Measurements from ENCODE around the gene TBC1D19.
A peak's percentile ranks its signal among the peaks of the same experiment; 100 is the strongest.
"Not testable (repeated sequence)": the region's sequence is repeated elsewhere in the genome, so short reads cannot be mapped to it uniquely, and the experiment has no call there.

Gene TBC1D19

GRCh38 chr4:26583865-26584652 lies at the start of gene TBC1D19:
Gene TBC1D19 (plus strand): TSS chr4:26584084. CDS start chr4:26584194, 110 bp downstream.
- no peak for TF ChIP-seq Cebpa-rat (IDR thresholded peaks at IDR 0.05)
- no peaks in the 10 kb centered on the region for H3K9me3 ChIP-seq (replicated peaks in 1 of 11)
- peak within 1 kb of the TSS in 10 of 11 experiments; percentile 29 to 76 (median 63); a peak in 20 of 22 replicates for H3K27ac ChIP-seq
- peak within 1 kb of the TSS; percentile 63 to 82 (median 79) for H3K9ac ChIP-seq
- peaks cover 17 to 28% (median 24%) of the 10 kb centered on the region in 10 experiments; a peak in 19 of 20 replicates for H3K4me1 ChIP-seq
- no peaks in the 10 kb centered on the region for H3K27me3 ChIP-seq
- H3K36me3 ChIP-seq = no peaks in the 10 kb centered on the region; a peak in 1 of 22 replicates
- H3K4me2 ChIP-seq = peak within 1 kb of the TSS; percentile 73 to 96 (median 86)
- peak within 1 kb of the TSS; percentile 66 to 86 (median 76) for H3K4me3 ChIP-seq
- H4K20me1 ChIP-seq = no peaks in the 10 kb centered on the region

GRCh38 chr4:26542991-26543390 lies 40.9 kb upstream of the TBC1D19 start:
- TF ChIP-seq Cebpa-rat (IDR thresholded peaks at IDR 0.05) = no peak
- H3K27ac ChIP-seq = no peak overlapping the region

GRCh38 chr4:26544421-26544820 lies 39.5 kb upstream of the TBC1D19 start:
- Histone ChIP-seq H3K27ac (no peak overlapping the region), H3K4me3 (no peak overlapping the region), H3K4me1 (no peaks in the 10 kb centered on the region), H3K9ac (no peak overlapping the region), H3K4me2 (no peak overlapping the region), H3K27me3 (no peaks in the 10 kb centered on the region), H3K36me3 (no peaks in the 10 kb centered on the region), H4K20me1 (no peaks in the 10 kb centered on the region), H3K9me3 (replicated peaks in 1 of 11) (peaks cover 22 to 41% (median 30%) of the 10 kb centered on the region in 11 experiments)
- no peak for TF ChIP-seq Cebpa-rat (IDR thresholded peaks at IDR 0.05)

More at GRCh38 chr4:26542991-26543390, 40.9 kb upstream of the TBC1D19 start:
- Histone ChIP-seq H3K36me3 (no peaks in the 10 kb centered on the region), H4K20me1 (no peaks in the 10 kb centered on the region), H3K4me2 (no peak overlapping the region), H3K9ac (no peak overlapping the region), H3K27me3 (no peaks in the 10 kb centered on the region), H3K9me3 (replicated peaks in 1 of 11) (peaks cover 22 to 41% (median 30%) of the 10 kb centered on the region in 11 experiments), H3K4me3 (no peak overlapping the region), H3K4me1 (no peaks in the 10 kb centered on the region)

- H3K4me2 ChIP-seq, H3K27me3 ChIP-seq, H3K27ac ChIP-seq, H3K4me3 ChIP-seq, H4K20me1 ChIP-seq, H3K4me1 ChIP-seq, H3K9ac ChIP-seq, H3K36me3 ChIP-seq: not testable (repeated sequence)
- H3K9me3 ChIP-seq (replicated peaks in 1 of 11) = peaks cover 20 to 39% (median 31%) of the 10 kb centered on the region in 11 experiments
These were observed 35.5 kb upstream of the TBC1D19 start for GRCh38 chr4:26548379-26548778.

- Histone ChIP-seq H3K4me2 (no peak overlapping the region), H3K9ac (no peak overlapping the region), H3K27ac (no peak overlapping the region), H3K36me3 (no peaks in the 10 kb centered on the region), H3K4me3 (no peak overlapping the region), H3K9me3 (replicated peaks in 1 of 11) (peaks cover 4 to 36% (median 19%) of the 10 kb centered on the region in 11 experiments; a peak in 19 of 22 replicates), H3K27me3 (no peaks in the 10 kb centered on the region), H3K4me1 (peaks cover 0 to 5% (median 0%) of the 10 kb centered on the region in 10 experiments; a peak in 2 of 20 replicates), H4K20me1 (no peaks in the 10 kb centered on the region)
- TF ChIP-seq Cebpa-rat (IDR thresholded peaks at IDR 0.05) = no peak
These were observed 26.7 kb upstream of the TBC1D19 start for GRCh38 chr4:26557164-26557563.

GRCh38 chr4:26558166-26558895 lies 25.6 kb upstream of the TBC1D19 start:
- Histone ChIP-seq H3K9ac (no peak overlapping the region), H3K4me2 (no peak overlapping the region), H3K27me3 (no peaks in the 10 kb centered on the region), H3K9me3 (replicated peaks in 1 of 11) (peaks cover 4 to 36% (median 19%) of the 10 kb centered on the region in 11 experiments; a peak in 19 of 22 replicates), H3K36me3 (no peaks in the 10 kb centered on the region), H4K20me1 (no peaks in the 10 kb centered on the region), H3K27ac (no peak overlapping the region), H3K4me1 (peaks cover 0 to 10% (median 0%) of the 10 kb centered on the region in 10 experiments; a peak in 4 of 20 replicates), H3K4me3 (no peak overlapping the region)
- TF ChIP-seq Cebpa-rat (IDR thresholded peaks at IDR 0.05) = no peak

- Histone ChIP-seq H3K27ac (0 out of 22 replicates have a peak overlapping the region, but pooled peaks of 1 of the 11 experiments have one; percentile 5), H3K36me3 (no peaks in the 10 kb centered on the region), H4K20me1 (no peaks in the 10 kb centered on the region), H3K9ac (no peak overlapping the region), H3K4me2 (peak overlapping the region in 2 of 11 experiments; percentile 8 to 15; a peak in 3 of 22 replicates), H3K4me3 (no peak overlapping the region), H3K9me3 (replicated peaks in 1 of 11) (peaks cover 0 to 5% (median 0%) of the 10 kb centered on the region in 11 experiments; a peak in 4 of 22 replicates), H3K27me3 (no peaks in the 10 kb centered on the region), H3K4me1 (peaks cover 0 to 37% (median 11%) of the 10 kb centered on the region in 10 experiments; a peak in 13 of 20 replicates)
- no peak for TF ChIP-seq Cebpa-rat (IDR thresholded peaks at IDR 0.05)
These were observed 17.8 kb upstream of the TBC1D19 start for GRCh38 chr4:26566133-26566532.

GRCh38 chr4:26568446-26568994 lies 15.4 kb upstream of the TBC1D19 start:
- Histone ChIP-seq H3K4me2 (peak overlapping the region in 9 of 11 experiments; percentile 16 to 54 (median 39); a peak in 15 of 22 replicates), H3K9ac (no peak overlapping the region), H3K27me3 (no peaks in the 10 kb centered on the region), H4K20me1 (no peaks in the 10 kb centered on the region), H3K4me1 (peaks cover 0 to 27% (median 11%) of the 10 kb centered on the region in 10 experiments; a peak in 13 of 20 replicates), H3K27ac (peak overlapping the region in 8 of 11 experiments; percentile 26 to 64 (median 35); a peak in 12 of 22 replicates), H3K36me3 (no peaks in the 10 kb centered on the region), H3K4me3 (no peak overlapping the region), H3K9me3 (replicated peaks in 1 of 11) (no peaks in the 10 kb centered on the region)
- TF ChIP-seq Cebpa-rat (IDR thresholded peaks at IDR 0.05) = no peak

- Histone ChIP-seq H3K4me1 (peaks cover 0 to 27% (median 11%) of the 10 kb centered on the region in 10 experiments; a peak in 13 of 20 replicates), H3K4me2 (no peak overlapping the region), H4K20me1 (no peaks in the 10 kb centered on the region), H3K9me3 (replicated peaks in 1 of 11) (no peaks in the 10 kb centered on the region), H3K27ac (no peak overlapping the region), H3K27me3 (no peaks in the 10 kb centered on the region), H3K9ac (no peak overlapping the region), H3K36me3 (no peaks in the 10 kb centered on the region), H3K4me3 (no peak overlapping the region)
- no peak for TF ChIP-seq Cebpa-rat (IDR thresholded peaks at IDR 0.05)
These were observed 13.3 kb upstream of the TBC1D19 start for GRCh38 chr4:26570596-26570995.
